NCI-H226 (cell line): ENCODE results near the gene SPINK1.
"Not testable (repeated sequence)": the region's sequence is repeated elsewhere in the genome, so short reads cannot be mapped to it uniquely, and the experiment has no call there.

ENCODE experiments used
- DNase-seq: peaks from one replicate; pipeline ENCODE4 v3.0.0-alpha.2; 2015

Gene SPINK1

GRCh38 chr5:147803926-147804325 is 27.5 kb downstream of the SPINK1 start:
- no peak for DNase-seq

GRCh38 chr5:147803161-147803560 is 28.3 kb downstream of the SPINK1 start:
- not testable (repeated sequence) for DNase-seq

- no peak for DNase-seq
Observed at GRCh38 chr5:147801461-147801860, 30.0 kb downstream of the SPINK1 start.

- no peak for DNase-seq
Observed at GRCh38 chr5:147800491-147800890, 31.0 kb downstream of the SPINK1 start.

GRCh38 chr5:147796556-147797308 is 34.7 kb downstream of the SPINK1 start:
- DNase-seq: no peak

GRCh38 chr5:147791181-147791580 is 40.3 kb downstream of the SPINK1 start:
- no peak for DNase-seq

GRCh38 chr5:147789820-147790219 is 41.7 kb downstream of the SPINK1 start:
- no peak for DNase-seq

GRCh38 chr5:147788023-147788422 is 43.4 kb downstream of the SPINK1 start:
- DNase-seq: no peak

- no peak for DNase-seq
Observed at GRCh38 chr5:147786142-147786541, 45.3 kb downstream of the SPINK1 start.

GRCh38 chr5:147784146-147784987 is 47.1 kb downstream of the SPINK1 start:
- DNase-seq: no peak

- DNase-seq: peak; percentile 56
Observed at GRCh38 chr5:147782110-147783028, 49.1 kb downstream of the SPINK1 start, which contains the start of gene JAKMIP2. Gene JAKMIP2, minus strand, starts transcription at chr5:147782728. Its CDS starts 110,922 bp downstream, at chr5:147671806.

GRCh38 chr5:147780924-147781573 is 50.4 kb downstream of the SPINK1 start:
- no peak for DNase-seq

GRCh38 chr5:147779694-147780093 is 51.8 kb downstream of the SPINK1 start:
- no peak for DNase-seq

- no peak for DNase-seq
Observed at GRCh38 chr5:147776989-147777388, 54.5 kb downstream of the SPINK1 start.
